Stimulated activated CD8-positive, alpha-beta memory T cell treated with anti-CD3 and anti-CD28 coated beads, Interleukin-4, amount 100 ng/mL, for 24 hours (primary cell): ENCODE results near the gene DDX42.
"Not testable (repeated sequence)": the region's sequence is repeated elsewhere in the genome, so short reads cannot be mapped to it uniquely, and the experiment has no call there.

Experiments used
- DNase-seq: peaks from one replicate; pipeline ENCODE4 v3.0.0-alpha.2; 2020; ENCODE audit warnings: low read depth

DDX42 gene

GRCh38 chr17:63780928-63781327 is 7.0 kb downstream of the DDX42 start:
- no peak for DNase-seq

- DNase-seq, result no peak
Observed at GRCh38 chr17:63783522-63783921, 9.6 kb downstream of the DDX42 start.

- DNase-seq, result no peak
Observed at GRCh38 chr17:63785556-63785955, 11.6 kb downstream of the DDX42 start.

GRCh38 chr17:63786117-63786516 is 12.1 kb downstream of the DDX42 start:
- DNase-seq, result no peak

GRCh38 chr17:63786971-63787711 is 13.2 kb downstream of the DDX42 start:
- no peak for DNase-seq

- DNase-seq, result no peak
Observed at GRCh38 chr17:63790057-63790456, 16.1 kb downstream of the DDX42 start.

- no peak for DNase-seq
Observed at GRCh38 chr17:63792055-63792729, 18.2 kb downstream of the DDX42 start.

GRCh38 chr17:63796375-63796774 is 22.4 kb downstream of the DDX42 start:
- DNase-seq, result not testable (repeated sequence)

- no peak for DNase-seq
Observed at GRCh38 chr17:63798572-63799106, 24.7 kb downstream of the DDX42 start.

- DNase-seq, result no peak
Observed at GRCh38 chr17:63800783-63801182, 26.8 kb downstream of the DDX42 start.

GRCh38 chr17:63804328-63804727 is 30.4 kb downstream of the DDX42 start:
- no peak for DNase-seq

GRCh38 chr17:63805591-63805990 is 31.6 kb downstream of the DDX42 start:
- DNase-seq, result no peak

GRCh38 chr17:63809970-63810369 is 36.0 kb downstream of the DDX42 start:
- no peak for DNase-seq

GRCh38 chr17:63816123-63816522 is 42.2 kb downstream of the DDX42 start:
- no peak for DNase-seq

- DNase-seq, result no peak
Observed at GRCh38 chr17:63816669-63817068, 42.7 kb downstream of the DDX42 start.

GRCh38 chr17:63817736-63818385 is 43.9 kb downstream of the DDX42 start:
- DNase-seq, result no peak

GRCh38 chr17:63819131-63819530 is 45.2 kb downstream of the DDX42 start:
- DNase-seq, result no peak

GRCh38 chr17:63819585-63820537 is 45.9 kb downstream of the DDX42 start:
- DNase-seq, result no peak

- DNase-seq, result no peak
Observed at GRCh38 chr17:63820963-63821561, 47.1 kb downstream of the DDX42 start.

- DNase-seq, result no peak
Observed at GRCh38 chr17:63821804-63822203, 47.8 kb downstream of the DDX42 start.

GRCh38 chr17:63822537-63822936 is 48.6 kb downstream of the DDX42 start:
- no peak for DNase-seq
